HL-60/S4 treated with phorbol 12-myristate 13-acetate at 8.2 ng/mL for 4 days and 3 days (cell line): Measurements from ENCODE around the gene PSEN2.

Experiments used
- in situ Hi-C: fragments of 300-500 bp; cut with MboI; formaldehyde crosslinking; loops from 2 replicates; pipeline ENCODE4 v1.15.0; 2022; ENCODE audit warnings: low sequenced_read_pairs

Gene PSEN2

DNA sequence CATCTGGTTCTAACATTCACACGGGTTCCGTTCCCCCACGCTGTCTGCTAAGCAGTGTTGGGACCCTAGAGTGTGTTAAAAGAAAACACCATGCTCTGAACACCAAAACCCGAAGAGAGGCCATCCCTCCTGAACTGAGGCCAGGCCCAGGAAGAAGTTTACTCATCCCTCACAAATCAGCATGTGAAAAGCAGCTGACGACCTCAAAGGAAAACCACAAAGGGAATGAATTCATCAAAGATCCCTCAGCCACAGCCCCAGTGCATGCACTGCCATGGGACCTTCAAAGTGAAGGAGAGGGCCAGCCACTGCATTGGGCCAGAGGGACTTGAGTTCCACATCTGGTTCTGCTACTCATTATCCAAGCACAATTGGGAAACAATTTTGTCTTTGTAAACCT is 7.0 kb upstream of the PSEN2 start:
- in situ Hi-C loops = no loop called here

DNA sequence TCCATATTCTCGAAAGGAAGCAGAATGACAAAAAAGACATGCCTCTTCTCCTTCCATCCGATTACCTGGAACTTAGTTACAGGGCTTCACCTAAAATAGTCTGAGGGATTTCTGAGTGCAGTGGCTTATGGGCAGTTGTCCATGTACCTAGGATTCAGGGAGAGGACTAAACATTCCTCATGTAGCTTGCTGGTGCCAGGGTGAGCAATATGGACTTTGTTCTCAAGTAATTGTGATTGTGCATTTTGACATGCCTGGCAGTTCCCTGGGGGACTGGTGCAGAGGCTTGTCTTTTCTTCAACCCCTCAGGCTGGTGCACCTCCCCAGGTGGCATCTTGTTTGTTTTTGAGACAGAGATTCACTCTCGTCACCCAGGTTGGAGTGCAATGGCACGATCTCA is 6.1 kb upstream of the PSEN2 start:
- in situ Hi-C loops = no loop called here

DNA sequence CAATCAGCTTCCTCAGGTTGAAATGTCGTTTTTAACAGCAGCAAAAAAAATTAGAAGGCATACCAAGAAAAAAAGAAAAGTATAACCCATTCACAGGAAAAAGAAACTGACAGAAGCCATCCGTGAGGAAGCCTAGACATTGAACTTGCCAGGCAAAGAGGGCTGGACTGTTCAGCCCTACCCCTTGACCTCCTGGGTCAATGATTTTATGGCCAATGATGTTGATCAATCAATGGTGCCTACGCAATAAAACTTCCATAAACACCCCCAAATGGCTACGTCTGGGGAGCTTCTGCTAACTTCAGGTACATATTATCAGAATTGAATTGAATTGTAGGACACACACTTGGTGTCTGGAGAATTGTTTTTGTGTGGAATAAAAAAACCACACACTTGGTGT is 4.8 kb upstream of the PSEN2 start:
- in situ Hi-C loops = no loop called here

DNA sequence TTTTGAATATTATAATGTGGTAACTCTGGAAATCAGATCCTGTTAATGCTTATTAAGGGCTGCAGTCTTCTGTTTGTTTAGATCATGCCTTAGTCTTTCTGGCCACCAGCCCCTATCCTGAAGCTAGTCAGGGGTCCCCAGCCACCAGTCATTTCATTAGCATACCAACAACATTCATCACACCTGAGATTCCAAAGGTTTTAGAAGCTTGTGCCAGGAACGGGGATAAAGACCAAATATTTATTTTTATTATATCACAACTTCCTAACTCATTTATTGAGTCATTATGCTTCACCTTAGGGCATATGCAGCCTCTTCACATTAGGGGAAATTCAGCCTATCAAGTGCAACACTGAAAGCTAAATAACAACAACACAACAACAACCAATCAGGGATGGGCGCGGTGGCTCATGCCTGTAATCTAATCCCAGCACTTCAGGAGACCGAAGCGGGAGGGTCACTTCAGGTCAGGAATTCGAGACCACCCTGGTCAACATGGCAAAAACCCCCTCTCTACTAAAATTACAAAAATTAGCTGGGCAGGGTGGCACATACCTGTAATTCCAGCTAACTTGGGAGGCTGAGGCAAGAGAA is 2.9 kb upstream of the PSEN2 start:
- in situ Hi-C loops = no loop called here

DNA sequence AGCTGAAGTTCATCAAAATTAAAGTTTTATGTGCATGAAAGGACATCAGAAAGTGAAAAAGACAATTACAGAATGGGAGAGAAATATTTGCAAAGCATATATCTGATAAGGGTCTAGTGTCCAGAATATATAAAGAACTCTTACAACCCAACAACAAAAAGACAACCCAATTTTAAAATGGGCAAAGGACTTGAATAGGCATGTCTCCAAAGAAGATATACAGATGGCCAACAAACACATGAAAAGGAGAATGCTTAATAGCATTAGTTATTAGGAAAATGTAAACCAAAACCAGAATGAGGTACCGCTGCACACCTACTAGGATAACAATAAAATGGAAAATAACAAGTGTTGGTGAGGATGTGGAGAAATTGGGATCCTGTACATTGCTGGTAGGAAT is 1.7 kb upstream of the PSEN2 start:
- in situ Hi-C loops = no loop called here

DNA sequence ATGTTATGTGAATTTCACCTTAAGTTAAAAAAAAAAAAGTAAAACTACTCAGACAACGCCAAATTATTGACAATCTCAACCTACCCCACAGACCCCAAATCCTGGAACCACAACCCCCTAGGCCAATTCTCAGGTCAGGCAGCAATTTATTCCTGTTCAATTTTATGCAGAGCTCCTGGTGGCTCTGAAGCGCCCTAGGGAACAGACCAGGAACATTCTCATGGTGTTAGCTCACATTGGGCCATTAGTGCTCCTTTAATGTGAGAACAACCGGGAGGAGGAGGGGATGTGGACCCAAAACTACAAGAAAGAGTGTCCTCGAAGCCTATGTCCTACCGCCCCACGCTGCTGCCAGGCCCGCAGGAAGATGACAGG is 403 bp upstream of the PSEN2 start:
- in situ Hi-C loops = no loop called here

DNA sequence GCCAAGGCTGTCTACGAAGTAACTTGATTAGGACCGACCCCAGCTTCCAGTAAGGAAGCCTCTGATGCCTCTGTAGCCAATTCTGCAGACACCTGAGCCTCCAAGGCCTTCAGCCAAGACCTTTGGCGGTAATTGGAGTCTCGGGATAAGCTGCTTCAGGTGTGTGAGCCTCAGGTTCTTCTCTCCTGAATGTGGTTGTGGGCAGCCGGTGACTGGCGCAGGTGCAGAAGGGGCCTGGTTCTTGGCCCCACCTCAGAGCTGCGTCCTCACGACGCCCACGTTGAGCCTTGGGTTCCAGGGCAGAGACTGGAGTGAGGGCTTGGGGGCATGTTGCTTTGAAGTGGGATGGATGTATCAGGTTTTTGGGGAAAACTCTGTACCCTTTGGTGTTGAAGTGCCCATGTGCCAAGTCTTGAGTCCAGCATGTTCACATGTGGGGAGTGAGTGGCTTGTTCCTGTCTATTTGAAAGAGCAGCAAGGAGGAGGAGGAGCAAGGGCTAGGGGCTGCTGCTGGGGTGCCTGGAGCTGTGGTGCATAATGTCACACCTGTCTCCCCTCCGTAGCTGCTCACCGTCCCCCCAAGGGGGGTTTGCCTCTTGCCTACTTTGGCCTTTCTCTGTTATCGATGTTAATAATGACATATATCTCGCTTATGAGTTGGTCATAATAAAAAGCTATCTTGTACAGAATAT is 1.4 kb downstream of the PSEN2 start:
- in situ Hi-C loops = no loop called here

DNA sequence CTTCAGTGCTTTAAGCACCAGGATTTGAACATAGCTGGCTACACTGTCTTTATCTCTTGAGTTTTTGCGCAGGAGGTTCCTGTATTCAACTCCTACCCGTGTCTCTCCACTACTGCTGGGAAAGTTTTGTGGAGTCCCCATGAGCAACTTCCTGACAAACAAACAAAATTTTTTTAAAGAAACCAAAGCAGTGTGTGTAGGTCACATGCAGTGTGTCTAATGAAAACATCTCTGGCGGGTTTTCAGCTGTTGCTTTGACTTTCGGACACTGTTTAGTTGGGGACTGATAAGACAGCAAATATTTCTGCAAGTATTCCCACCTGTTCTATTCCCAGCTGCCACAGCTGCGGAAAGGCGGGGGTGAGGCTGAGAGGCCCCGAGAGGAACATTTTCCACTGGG is 2.0 kb downstream of the PSEN2 start:
- in situ Hi-C loops = no loop called here

DNA sequence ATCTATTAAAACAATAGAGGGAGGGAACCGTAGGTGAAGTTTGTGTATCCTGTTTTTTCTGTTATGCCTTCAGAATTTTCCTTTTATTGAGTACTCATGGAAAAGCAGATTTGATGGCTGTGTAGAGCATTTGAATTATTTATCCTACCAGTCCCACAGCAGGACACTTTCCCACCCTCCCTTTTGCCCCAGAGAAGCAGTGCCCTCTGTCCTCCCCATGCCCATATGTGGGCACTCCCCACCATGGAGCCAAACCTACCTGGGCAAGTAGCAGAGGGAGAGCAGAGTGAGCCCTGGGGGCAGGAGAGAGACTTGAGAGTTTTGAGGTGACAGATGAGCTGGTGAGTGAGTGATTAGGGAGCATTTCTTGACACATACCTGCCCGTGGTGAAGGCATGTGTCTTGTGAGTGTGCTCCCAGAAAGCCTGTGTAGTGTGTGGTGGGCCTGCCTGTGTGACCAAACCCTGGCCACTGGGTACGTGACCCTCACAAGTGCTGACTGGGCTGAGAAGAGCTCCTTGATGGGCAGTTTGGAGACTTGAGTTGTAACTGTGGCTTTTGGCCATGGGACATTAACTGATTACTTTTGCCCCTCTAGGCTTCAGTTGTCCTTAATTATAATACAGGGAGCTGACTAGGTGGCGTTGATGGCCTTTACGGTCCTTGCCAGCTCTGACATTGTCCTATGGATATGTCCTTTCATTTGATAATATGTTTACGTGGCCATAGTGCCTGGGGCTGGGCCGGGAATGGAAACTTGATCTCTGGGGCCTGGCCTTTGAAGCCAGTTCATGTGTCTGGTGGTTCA is 3.6 kb downstream of the PSEN2 start:
- in situ Hi-C loops = no loop called here

DNA sequence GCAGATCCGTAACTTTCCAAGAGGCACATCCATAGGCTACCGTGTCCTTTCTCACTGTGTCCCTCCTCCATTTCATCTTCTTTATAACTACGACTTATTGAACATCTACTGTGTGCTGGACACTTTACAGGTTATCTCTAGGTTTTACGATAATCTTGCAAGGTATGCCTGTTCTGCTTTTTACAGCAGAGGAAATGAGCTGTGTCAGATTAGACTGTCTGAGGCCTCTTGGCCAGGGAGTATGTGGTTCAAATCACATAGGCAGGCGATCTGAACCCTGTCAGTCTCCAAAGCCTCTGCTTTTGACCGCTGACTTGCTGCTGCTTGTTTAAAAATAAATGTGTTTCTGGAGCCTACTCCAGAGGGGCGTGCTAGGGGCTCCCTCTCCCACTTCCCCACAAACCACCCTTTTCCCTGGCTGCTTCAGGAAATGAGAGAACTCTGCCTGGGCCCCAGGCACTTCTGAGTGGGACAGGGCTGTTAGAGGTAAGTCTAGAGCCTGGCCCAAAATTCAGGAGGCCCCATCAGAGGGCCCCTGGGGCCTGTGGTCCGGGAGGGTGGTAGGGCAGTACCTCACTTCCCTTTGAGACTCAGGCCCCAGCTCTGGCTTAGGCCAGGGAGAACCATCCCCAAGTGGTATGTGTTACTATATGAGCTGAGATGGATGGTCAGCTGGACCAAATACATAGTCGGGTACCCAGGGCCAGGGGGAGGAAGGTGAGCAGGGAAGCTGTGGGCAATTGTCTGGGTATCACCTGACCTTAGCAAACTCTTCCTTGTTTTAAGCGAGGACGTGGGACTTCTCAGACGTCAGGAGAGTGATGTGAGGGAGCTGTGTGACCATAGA is 4.4 kb downstream of the PSEN2 start:
- in situ Hi-C loops = no loop called here

DNA sequence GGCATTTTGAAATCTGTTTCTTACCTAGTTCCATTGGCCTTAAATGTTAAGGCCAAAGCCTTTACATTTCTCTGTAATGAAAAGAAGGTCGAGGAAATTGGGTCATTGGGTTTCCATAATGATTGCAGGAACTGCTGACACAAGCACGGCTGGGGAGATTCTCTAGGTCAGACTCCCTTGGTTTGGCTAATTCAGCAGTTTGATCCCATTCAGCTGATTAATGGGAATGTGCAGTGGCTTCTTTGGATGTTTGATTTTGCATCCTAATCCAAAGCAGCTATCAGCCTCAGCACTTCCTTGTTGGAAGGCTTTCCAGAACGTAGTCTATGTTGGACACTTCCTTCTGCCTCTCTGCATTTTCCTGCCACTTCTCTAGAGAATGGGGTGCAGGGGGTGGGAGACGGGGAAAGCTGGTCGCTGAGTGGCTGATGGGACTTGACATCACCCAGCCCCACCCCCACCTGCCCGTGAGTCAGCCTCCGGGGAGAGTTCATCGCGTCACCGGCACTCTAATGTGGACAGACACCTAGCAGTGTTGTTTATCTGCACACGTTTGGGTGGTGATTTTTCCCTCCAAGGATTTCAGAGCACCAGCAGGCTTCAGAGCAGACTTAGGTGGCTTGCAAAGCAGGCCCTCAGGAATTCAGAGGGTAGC is 5.4 kb downstream of the PSEN2 start:
- in situ Hi-C loops = no loop called here

DNA sequence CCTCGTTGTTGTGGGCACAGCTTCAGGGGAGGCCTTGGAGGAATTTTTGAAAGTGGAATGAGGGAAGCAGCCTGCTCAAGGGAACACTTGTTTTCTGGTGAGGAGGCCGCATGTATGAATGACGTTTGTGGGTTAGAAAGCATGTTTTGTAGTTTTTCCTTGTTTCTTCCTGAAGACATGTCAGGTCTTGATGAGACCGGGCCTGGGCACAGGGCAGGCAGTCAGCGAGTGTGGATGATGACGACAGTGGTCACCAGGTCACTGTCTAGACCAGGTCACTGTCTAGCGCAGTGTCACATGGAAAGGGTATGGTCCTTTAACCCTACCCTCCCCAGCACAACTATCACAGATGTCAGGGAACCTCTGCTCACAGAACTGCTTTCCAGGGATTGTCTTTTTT is 7.3 kb downstream of the PSEN2 start:
- in situ Hi-C loops = no loop called here

DNA sequence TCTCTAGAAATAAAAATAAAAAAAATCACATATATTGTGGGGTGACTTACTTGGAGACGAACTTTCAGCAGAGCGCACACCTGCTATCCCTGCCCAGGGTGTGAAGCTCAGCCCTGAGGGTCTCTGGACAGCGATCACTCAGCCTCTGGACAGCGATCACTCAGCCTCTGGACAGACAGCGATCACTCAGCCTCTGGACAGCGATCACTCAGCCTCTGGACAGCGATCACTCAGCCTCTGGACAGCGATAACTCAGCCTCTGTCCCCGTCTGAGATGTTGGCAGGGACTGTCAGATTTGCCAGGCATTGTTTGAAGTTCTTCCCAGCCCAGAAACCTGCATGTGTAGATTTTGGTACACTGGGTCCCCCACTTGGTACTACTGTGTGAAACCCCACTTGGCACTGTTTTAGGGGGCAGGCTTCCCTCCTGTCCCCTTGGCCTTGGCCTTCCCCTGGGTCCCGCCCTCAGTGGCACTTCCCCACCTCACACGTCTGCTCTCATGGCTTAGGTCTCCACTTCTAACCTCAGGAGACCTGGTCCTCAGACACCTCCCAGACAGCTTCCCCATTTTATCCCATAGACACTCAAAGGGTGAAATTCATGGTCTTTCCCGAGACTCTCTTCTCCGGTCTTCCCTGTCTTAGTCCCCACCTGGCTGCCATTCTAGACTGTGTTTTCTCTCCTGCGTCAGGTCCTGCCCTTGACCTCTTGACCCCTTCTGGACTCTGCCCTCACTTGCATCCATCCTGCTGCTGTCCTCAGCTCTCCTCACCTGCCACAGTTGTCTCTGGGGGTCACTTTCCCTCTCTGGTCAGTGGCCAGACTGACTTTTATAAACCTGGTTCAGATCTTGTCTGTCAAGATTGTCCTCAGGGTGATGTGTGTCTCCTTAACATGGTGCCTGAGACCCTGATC is 10.2 kb downstream of the PSEN2 start:
- in situ Hi-C loops = no loop called here

DNA sequence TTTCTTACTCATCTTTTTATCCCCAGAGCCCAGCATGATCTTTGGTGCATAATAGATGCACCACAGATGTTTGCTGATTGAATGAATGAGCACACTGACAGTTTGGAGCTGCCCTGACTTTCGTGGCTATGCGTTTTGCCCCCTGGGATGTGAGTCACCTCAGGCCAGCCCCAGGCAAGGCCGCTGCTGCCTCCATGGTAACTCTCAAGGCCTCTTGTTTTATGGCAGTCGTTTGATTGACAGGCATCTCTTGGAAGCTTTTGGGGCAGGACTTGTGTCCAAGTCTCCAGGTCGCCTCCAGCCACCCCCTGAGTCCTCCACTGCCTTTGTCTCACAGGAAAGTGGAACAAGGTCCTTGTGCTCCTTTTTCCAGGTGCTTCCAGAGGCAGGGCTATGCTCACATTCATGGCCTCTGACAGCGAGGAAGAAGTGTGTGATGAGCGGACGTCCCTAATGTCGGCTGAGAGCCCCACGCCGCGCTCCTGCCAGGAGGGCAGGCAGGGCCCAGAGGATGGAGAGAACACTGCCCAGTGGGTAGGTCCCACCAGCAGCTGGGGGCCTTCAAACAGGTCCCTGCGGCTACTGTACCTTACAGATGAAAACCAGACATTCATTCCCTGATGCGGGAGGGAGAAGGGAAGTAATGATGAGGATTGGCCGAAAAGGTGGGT is 11.2 kb downstream of the PSEN2 start:
- in situ Hi-C loops = no loop called here

DNA sequence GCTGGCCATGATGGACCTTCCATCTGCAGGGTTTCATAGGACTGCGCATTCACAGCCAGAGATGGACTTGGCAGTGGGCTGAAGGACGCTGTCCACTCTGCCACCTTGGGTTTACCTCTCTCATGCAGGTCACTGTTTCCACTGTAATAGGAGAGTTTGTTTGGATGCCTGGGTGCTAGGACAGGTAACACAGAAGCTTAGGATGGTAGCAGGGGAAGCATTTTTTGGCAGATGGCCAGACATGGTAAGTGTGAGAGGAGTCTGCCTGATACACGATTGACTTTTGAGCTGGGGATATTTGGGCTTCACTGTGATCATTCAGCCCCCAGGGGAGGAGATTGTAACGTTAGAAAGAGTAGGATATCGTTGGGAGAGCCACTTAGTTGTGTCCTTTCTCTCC is 11.8 kb downstream of the PSEN2 start:
- in situ Hi-C loops = no loop called here

DNA sequence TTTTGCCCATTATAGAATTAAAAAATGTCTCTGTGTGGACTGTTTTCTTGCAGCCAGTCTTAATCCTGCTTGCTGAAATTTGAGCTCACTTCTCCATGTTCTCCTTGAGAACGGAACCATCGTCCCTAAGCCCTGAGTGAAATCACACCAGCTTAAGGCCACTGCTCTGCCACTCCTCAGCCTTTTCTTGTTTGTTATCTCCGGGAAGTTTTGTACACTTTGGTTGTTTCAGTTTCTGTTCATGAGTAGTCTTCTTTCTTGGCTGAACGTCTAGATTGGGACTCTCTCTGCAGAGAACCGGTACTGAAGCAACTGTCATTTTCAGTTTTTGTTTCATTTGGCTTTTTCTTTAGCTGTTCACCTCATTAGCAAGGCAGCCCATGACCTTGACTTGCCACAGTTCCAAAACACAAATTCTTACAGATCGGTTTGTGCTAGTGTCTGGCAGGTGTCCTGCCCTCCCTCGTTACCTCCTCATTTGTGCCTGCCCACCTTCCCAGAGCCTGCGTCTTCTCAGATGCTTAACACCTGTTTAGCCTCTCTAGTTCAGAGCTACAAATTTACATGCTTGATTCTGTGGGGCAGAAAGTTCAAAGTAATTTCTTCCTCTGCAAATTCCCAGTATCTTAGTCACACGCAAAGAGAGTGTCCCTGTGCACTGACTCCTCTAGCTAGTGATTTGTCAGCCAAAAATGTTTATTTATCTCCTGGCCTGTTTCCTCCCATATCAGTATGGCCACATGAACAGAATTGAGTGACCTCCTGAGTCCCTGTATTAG is 12.4 kb downstream of the PSEN2 start:
- in situ Hi-C loops = no loop called here

DNA sequence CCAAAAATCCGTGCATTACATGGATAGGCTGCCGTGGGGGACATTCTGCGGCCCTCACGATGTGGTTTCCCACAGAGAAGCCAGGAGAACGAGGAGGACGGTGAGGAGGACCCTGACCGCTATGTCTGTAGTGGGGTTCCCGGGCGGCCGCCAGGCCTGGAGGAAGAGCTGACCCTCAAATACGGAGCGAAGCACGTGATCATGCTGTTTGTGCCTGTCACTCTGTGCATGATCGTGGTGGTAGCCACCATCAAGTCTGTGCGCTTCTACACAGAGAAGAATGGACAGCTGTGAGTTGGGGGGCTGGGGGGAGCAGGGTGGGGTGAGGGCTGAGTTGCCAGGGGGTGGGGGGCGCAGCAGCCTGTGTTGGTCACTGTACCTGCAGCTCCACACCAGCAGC is 13.2 kb downstream of the PSEN2 start:
- in situ Hi-C loops = no loop called here

DNA sequence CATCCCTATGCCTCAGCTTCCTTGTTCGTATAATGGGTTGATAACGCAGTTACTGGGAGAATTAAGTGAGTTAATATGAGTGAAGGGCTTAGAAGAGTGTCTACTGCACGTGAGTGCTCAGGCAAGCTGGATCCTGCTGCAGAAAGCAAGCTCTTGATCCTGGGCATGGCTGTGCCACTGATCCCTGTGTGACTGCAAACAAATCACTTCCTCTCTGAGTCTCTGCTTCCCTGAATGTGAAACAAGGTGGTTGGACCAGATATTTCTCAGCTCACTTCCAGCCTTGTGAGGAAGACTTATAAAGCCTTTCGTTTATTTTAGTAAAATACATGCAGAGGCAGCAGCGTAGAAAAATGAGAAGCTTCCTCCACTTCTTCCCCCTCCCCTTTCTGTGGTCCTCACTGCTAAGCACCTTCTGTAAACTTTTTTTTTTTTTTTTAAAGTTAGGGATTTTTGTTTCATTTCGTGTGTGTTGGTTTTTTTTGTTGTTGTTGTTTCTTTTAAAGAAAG is 13.8 kb downstream of the PSEN2 start:
- in situ Hi-C loops = no loop called here
